H54 (cell line): ENCODE measurements around the gene BTBD16.

Experiments used
- DNase-seq: peaks from one replicate; pipeline ENCODE4 v3.0.0; 2011; ENCODE audit warnings: low spot score, mixed read lengths; ENCODE audit not compliant: insufficient read length
- FAIRE-seq: peaks from 3 replicates; lab custom pipeline; 2011; peaks lifted over from hg19 to GRCh38; lab: Jason Lieb, UNC
- POLR2A ChIP-seq: IDR thresholded peaks from 2 replicates; pipeline ENCODE4 v1.6.1; 2011; ENCODE audit warnings: low read depth, mild to moderate bottlenecking, low read length

BTBD16 gene

DNA sequence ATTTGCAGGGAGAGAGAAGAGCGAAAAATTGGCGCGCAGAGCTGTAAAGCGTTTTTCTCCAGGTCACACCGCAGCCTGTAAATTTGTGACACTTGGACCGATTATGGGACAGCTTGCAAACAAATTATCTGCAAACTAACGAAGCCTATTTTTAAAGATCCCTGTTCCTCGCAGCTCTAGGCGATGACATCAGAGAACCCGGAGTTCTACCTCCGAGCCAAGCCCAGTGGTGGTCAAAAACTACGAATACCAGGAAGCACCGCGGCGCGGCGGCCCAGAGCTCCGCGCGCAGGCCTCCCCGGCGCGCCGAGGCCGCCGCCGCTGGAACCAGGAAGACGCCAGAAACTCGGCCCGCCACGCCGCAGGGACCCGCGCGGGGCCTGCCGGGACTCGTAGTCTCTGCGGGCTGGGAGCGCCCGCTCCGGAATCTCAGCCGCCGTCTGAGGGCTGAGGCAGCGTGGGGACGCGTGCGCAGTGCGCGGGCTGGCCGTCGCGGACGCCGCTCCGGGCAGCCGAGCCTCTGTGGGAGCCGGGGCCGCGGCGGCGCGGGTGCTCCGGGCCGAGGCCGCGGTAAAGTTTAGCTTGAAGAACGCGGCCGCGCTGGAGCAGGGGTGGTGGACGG lies 103.3 kb downstream of the BTBD16 start, which contains the start of gene PLEKHA1:
TSS of gene PLEKHA1 (plus strand) at position 472 of the 622 bp plus-strand sequence. CDS start 18,493 bp downstream, outside the sequence.
- FAIRE-seq (no peak), DNase-seq (peak; percentile 81)
- TF ChIP-seq POLR2A, result peak; percentile 37; the same call in 1 of the 2 replicates

DNA sequence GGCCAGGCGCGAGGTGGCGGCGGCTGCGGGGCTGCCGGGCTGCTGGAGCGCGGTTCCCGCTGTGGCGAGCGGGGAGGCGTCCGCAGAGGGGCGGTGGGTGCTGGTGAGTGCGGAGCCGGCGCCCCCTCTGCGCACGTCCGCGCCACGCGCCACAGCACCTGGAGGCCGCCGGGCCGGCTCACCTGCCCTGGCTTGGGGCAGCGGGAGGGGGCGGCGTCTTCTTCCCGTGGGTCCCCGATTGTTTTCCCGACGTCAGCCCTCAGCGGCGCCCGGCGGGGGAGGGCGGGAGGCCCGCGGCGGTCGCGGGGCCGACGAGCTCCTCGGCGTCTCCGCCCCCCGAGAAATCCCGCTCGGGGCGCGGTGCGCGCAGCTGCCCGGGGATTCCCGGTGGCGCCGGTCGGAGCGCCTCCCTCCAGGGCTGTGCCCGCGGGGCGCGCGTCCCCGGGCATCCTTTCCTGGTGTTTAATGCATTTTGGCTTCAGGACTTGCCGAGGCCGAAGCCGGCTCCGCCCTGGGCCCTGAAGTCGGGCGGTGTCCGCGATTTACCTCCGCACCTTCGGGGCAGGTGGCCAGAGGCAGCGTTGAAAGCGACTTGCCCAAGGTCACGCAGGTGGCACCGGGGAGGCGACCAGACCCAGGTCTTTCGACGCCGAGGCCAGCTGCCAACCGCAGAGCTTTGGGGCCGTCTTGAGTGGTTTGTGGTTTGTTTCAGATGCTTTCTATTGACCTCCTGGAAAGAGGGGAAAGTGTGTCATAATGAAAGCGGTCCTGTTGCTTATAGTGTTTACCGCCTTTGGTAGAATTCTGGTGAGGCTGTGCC lies 104.0 kb downstream of the BTBD16 start:
- no peak for TF ChIP-seq POLR2A
- DNase-seq (peak; percentile 19), FAIRE-seq (no peak)

DNA sequence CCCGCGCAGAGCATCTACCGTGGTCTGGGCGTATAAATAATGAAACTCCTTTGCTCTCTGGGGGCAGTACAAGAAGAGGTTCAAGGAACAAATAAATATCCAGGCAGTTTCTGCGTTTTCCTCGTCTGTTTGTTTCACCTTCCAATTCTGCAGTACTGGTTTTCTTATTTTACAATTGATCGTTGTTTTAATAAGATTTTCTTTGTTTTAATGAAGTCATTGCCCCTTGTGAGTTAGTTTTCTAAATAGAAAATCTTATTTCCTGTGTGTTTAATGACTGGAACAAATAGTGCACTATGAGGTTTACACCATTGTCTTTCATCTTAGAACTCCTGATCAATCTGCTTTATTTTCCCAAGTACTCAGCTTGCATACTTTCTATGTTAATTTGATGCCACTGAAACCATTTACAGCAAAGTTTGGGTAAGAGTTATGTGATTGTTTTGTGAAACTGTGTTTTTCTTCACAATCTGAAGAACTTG lies 104.6 kb downstream of the BTBD16 start:
- no peak for DNase-seq
- FAIRE-seq, result no peak
- TF ChIP-seq POLR2A, result no peak

DNA sequence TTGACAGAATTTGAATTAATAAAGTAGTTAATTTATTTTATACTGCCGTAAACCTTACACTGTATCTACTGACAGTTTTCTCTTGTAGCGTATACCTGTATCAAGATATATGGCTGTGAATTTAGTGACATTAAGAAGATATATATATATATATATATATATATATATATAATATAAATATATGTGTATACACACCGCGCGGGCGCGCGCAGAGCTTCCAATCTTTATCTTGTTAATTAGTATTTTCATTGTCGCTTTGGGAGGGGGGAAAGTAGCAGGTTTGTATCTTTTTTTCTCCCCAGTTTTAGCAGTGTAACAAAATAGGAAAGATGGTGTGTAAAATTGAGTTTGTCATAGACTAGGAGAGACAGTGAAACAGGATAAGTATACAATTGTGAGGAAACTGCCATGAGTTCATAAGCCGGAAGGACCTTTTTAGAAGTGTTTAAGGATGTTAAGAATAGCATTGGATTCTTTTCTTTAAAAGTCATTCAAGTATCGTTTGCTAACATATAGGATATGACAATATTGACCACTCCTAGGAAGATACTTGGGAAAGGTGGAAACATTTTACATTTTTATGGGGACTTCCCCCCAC lies 105.4 kb downstream of the BTBD16 start:
- FAIRE-seq, result no peak
- no peak for DNase-seq
- TF ChIP-seq POLR2A, result no peak

DNA sequence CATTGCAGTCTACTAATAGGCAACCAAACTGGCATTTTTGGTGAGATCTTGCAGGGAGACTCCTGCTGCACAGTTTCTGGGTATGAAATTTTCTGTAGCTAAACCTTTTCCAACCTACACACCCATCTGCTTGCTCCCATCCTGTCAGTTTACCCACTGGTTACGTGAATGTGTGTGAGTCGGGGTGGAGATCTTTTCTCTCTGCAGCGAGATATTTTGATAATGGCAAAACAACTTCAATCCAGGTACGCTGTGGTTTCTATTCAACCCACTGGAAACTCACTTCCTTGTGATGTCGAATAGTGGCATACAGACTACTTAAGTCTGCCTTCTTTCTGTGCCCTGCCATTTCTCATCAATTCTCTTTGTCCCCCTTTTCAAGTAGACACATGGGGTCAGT lies 107.9 kb downstream of the BTBD16 start:
- DNase-seq (no peak), FAIRE-seq (no peak)
- no peak for TF ChIP-seq POLR2A

DNA sequence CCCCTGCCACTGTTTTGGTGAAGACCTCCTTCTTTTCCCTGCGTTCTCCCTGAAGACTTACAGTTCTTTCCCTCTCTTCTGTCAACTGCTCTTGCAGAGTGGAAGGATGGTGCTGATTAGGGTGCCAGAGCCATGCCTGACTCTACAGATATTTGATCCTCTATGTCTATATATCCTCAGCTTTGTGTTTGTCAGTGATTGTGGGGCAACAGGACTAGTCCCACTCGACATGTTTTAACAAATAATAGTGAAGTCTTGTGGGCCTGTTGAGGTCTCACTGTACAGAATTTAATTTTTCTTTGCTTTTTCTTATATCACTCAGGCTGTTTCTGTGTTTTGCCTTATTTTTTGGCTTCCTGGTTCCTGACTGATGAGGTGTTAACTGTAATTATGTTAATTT lies 108.4 kb downstream of the BTBD16 start:
- TF ChIP-seq POLR2A, result no peak
- DNase-seq (no peak), FAIRE-seq (no peak)

DNA sequence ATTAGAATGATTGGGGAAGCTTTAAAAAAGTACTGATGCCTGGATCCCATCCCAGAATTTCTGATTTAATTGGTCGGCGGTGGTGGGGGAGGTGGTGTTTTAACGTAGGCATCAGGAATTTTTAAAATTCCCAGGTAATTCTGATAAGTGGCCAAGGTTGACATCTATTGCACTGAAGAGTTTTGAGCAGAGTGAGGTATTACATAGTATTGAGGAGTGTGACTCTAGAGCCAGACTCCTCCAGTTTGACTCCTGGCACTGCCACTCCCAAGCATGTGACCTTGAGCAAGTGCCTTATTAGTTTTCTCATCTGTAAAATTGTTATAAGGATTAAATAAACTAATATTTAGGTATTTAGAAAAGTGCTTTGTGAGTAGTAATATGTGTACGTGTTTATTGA lies 109.6 kb downstream of the BTBD16 start:
- no peak for TF ChIP-seq POLR2A
- FAIRE-seq, result no peak
- DNase-seq, result no peak

DNA sequence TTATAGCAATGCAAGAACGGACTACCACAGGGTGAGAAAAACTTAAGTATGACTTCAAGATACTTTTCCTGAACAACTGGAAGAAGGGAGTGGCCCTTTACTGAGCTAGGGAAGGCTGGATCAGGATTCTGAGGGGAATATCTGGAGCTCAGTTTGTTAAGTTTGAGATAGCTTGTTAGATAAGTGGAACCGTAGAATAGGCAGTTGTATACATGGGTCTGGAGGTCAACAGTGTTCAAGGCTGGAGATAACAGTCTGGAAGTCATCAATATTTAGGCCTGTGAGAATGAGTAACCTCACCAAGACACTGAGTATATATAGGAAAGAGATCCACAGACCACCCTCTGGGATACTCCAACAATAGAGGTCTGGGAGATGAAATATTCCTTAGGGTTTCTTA lies 110.6 kb downstream of the BTBD16 start:
- TF ChIP-seq POLR2A, result no peak
- no peak for FAIRE-seq
- no peak for DNase-seq

DNA sequence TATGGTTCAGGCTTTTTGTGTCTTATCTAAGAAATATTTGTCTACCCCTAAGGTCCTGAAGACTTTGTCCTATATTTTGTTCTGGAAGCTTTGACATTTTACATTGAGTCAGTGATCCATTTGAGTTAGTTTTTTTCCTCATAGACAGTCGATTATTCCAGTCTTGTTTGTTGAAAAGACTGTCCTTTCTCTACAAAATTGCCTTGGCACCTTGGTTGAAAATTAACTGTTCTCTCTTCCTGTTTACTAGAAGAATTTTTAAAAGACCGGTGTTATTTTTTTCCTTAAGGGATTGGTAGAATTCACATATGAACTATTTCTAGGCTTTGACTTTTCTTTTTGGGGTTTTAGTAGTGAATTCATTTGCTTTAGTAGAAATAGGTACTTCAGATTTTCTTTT lies 115.4 kb downstream of the BTBD16 start:
- FAIRE-seq, result no peak

DNA sequence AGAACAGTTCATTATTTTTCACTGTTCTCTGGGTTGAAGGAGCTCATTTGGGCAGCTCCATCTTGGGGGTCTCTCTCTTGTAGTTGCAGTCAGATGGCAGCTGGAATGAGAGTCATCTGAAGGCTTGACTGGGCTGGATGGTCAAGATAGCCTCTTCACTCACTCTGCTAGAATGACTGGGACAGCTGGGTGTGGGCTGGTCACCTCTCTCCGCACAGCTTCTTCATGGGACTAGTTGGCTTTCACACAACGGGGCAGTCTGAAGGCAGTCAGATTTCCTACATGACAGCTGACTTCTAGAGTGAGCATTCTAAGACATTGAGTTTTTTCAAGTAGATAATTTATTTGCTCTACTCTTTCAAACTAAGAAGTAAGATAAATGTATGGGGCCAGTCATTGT lies 116.5 kb downstream of the BTBD16 start:
- TF ChIP-seq POLR2A, result no peak
- FAIRE-seq (no peak), DNase-seq (no peak)

More for the DNA sequence above, 115.4 kb downstream of the BTBD16 start:
- TF ChIP-seq POLR2A, result no peak
- DNase-seq, result no peak
